ENCODE data around the gene PAK5. TPM values are rescaled to one million over a fixed set of nuclear protein-coding genes. Genes with fewer than 3 reads are reported as not detected.

PAK5 gene
- total and polyA plus RNA-seq, 2 donors (not counting 1 experiment from before 2014, with no cell fraction given), result not detected

GRCh38 chr20:9886227-9886626 lies 47.4 kb upstream of the PAK5 start:
- DNase-seq, result no peak
- H3K4me1 ChIP-seq (ENCODE audit: control insufficient read depth in 2 of 2, insufficient read depth in 2 of 2, low read length in 2 of 2), result no peaks in the 10 kb centered on the region
- H3K4me2 ChIP-seq (replicated peaks; ENCODE audit: low read depth, low read length, poor library complexity, severe bottlenecking), result no peak overlapping the region
- Mint-ChIP-seq H3K4me3 (no peak overlapping the region), H3K4me1 (peaks cover 6% of the 10 kb centered on the region), H3K27me3 (peaks cover 8% of the 10 kb centered on the region), H3K27ac (no peak overlapping the region), H3K9me3 (ENCODE audit: insufficient read depth) (peaks cover 3% of the 10 kb centered on the region)
- no peaks in the 10 kb centered on the region for H4K20me1 ChIP-seq (ENCODE audit: control insufficient read depth, insufficient read depth, low read length, poor library complexity, severe bottlenecking)
- CTCF ChIA-PET, result interaction anchor here (1.0 kb wide), 1 partner anchor 26 kb away, joined by 3 read pairs; no protein-coding TSS in a partner anchor
- peaks cover 0 to 6% (median 1%) of the 10 kb centered on the region in 3 donors for H3K9me3 ChIP-seq (ENCODE audit: control extremely low read depth in 1 of 3, control insufficient read depth in 2 of 3, insufficient read depth in 1 of 3, low read length in 2 of 3)
- H2AFZ ChIP-seq (ENCODE audit: insufficient read depth, low read depth, low read length, poor library complexity, severe bottlenecking), result no peak overlapping the region
- no peak for ATAC-seq (ENCODE audit: low read depth)
- H3K27me3 ChIP-seq (replicated peaks in 1 of 4; ENCODE audit: control extremely low read depth in 1 of 4, control insufficient read depth in 3 of 4, insufficient read depth in 4 of 4, low read length in 3 of 4), result no peaks in the 10 kb centered on the region
- intact Hi-C loops (cut with micrococcal nuclease), result no loop called here
- H3K79me2 ChIP-seq (ENCODE audit: control insufficient read depth, insufficient read depth, low read length), result no peaks in the 10 kb centered on the region
- H3K9ac ChIP-seq (ENCODE audit: low read length), result no peak overlapping the region
- POLR2A ChIA-PET, result no interaction called here
- H3K4me3 ChIP-seq (ENCODE audit: control extremely low read depth in 1 of 5, extremely low read depth in 1 of 5, insufficient read depth in 1 of 5, low read depth in 2 of 5, low read length in 4 of 5), result no peak overlapping the region
- no peak overlapping the region for H3K27ac ChIP-seq (ENCODE audit: low read length in 2 of 2)
- H3K36me3 ChIP-seq (replicated peaks in 1 of 2; ENCODE audit: control extremely low read depth in 1 of 2, control insufficient read depth in 1 of 2, extremely low read depth in 1 of 2, insufficient read depth in 2 of 2, low read length in 1 of 2), result no peaks in the 10 kb centered on the region
- TF ChIP-seq EZH2 (IDR thresholded peaks at IDR 0.05; ENCODE audit: borderline replicate concordance, insufficient read depth, low read depth, low read length, poor library complexity, severe bottlenecking), result no peak
- TF ChIP-seq, protein P1, sequence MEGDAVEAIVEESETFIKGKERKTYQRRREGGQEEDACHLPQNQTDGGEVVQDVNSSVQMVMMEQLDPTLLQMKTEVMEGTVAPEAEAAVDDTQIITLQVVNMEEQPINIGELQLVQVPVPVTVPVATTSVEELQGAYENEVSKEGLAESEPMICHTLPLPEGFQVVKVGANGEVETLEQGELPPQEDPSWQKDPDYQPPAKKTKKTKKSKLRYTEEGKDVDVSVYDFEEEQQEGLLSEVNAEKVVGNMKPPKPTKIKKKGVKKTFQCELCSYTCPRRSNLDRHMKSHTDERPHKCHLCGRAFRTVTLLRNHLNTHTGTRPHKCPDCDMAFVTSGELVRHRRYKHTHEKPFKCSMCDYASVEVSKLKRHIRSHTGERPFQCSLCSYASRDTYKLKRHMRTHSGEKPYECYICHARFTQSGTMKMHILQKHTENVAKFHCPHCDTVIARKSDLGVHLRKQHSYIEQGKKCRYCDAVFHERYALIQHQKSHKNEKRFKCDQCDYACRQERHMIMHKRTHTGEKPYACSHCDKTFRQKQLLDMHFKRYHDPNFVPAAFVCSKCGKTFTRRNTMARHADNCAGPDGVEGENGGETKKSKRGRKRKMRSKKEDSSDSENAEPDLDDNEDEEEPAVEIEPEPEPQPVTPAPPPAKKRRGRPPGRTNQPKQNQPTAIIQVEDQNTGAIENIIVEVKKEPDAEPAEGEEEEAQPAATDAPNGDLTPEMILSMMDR (IDR thresholded peaks at IDR 0.05), result no peak
- no CpG with 5 or more reads among the region's 1 CpG for WGBS (ENCODE audit: insufficient coverage)

DNA sequence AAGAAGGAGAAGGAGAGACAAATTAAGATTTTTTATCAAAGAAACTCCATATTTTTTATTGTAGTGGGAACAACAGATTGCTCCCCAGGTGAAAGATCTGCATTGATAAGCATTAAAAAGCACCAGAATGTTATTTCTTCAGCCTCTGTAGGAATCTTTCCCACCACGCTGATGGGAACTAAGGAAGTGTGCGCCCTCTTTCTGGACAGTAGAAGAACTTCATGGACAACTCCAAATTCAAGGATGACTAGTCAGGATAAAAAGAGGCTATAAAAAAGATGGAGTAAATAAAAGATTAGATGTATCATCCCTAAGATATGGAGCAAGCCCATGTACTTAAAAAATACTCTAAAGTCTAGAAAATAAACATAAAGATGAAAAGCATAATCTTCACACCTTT lies 45.8 kb upstream of the PAK5 start:
- H3K27ac ChIP-seq (ENCODE audit: low read length in 2 of 2), result no peak overlapping the region
- no peak overlapping the region for H3K4me3 ChIP-seq (ENCODE audit: control extremely low read depth in 1 of 5, extremely low read depth in 1 of 5, insufficient read depth in 1 of 5, low read depth in 2 of 5, low read length in 4 of 5)
- H2AFZ ChIP-seq (ENCODE audit: insufficient read depth, low read depth, low read length, poor library complexity, severe bottlenecking), result no peak overlapping the region
- intact Hi-C loops (cut with micrococcal nuclease), result no loop called here
- H3K9ac ChIP-seq (ENCODE audit: low read length), result no peak overlapping the region
- WGBS (ENCODE audit: insufficient coverage), result no CpG with 5 or more reads among the region's 2 CpGs
- no peaks in the 10 kb centered on the region for H3K4me1 ChIP-seq (ENCODE audit: control insufficient read depth in 2 of 2, insufficient read depth in 2 of 2, low read length in 2 of 2)
- DNase-seq (no peak), ATAC-seq (ENCODE audit: low read depth) (no peak)
- POLR2A ChIA-PET, result no interaction called here
- H3K4me1 Mint-ChIP-seq, result peaks cover 6% of the 10 kb centered on the region
- H3K9me3 Mint-ChIP-seq (ENCODE audit: insufficient read depth), result peaks cover 5% of the 10 kb centered on the region
- peaks cover 8% of the 10 kb centered on the region for H3K27me3 Mint-ChIP-seq
- H3K9me3 ChIP-seq (ENCODE audit: control extremely low read depth in 1 of 3, control insufficient read depth in 2 of 3, insufficient read depth in 1 of 3, low read length in 2 of 3), result peaks cover 0 to 3% (median 1%) of the 10 kb centered on the region in 3 donors
- no peak for TF ChIP-seq EZH2 (IDR thresholded peaks at IDR 0.05; ENCODE audit: borderline replicate concordance, insufficient read depth, low read depth, low read length, poor library complexity, severe bottlenecking)
- TF ChIP-seq, protein P1 (IDR thresholded peaks at IDR 0.05), result no peak
- H3K4me2 ChIP-seq (replicated peaks; ENCODE audit: low read depth, low read length, poor library complexity, severe bottlenecking), result no peak overlapping the region
- no peaks in the 10 kb centered on the region for H3K79me2 ChIP-seq (ENCODE audit: control insufficient read depth, insufficient read depth, low read length)
- no peak overlapping the region for H3K4me3 Mint-ChIP-seq
- no peaks in the 10 kb centered on the region for H4K20me1 ChIP-seq (ENCODE audit: control insufficient read depth, insufficient read depth, low read length, poor library complexity, severe bottlenecking)
- CTCF ChIA-PET, result interaction anchor here (0.7 kb wide), 1 partner anchor 29 kb away, joined by 3 read pairs; no protein-coding TSS in a partner anchor
- no peaks in the 10 kb centered on the region for H3K36me3 ChIP-seq (replicated peaks in 1 of 2; ENCODE audit: control extremely low read depth in 1 of 2, control insufficient read depth in 1 of 2, extremely low read depth in 1 of 2, insufficient read depth in 2 of 2, low read length in 1 of 2)
- H3K27me3 ChIP-seq (replicated peaks in 1 of 4; ENCODE audit: control extremely low read depth in 1 of 4, control insufficient read depth in 3 of 4, insufficient read depth in 4 of 4, low read length in 3 of 4), result no peaks in the 10 kb centered on the region
- no peak overlapping the region for H3K27ac Mint-ChIP-seq

Data from B cell (primary cell).